Body of pancreas (tissue), 4 donors: ENCODE data around the gene SOCS7.

ENCODE experiments used
- CTCF ChIP-seq, 7 experiments: fragments of 450-650 bp in 4 of 7; fragments of 200-600 bp in 3 of 7; sonication (generic) in 3 of 7; IDR thresholded peaks; one replicate each; pipeline ENCODE4 v1.5.1; 2016 to 2019; ENCODE audit warnings: antibody characterized with exemption in 7 of 7
- POLR2A ChIP-seq, 3 donors: fragments of 450-650 bp; IDR thresholded peaks; one replicate each; pipeline ENCODE4 v1.6.1; 2016; ENCODE audit warnings: antibody characterized with exemption in 3 of 3, mild to moderate bottlenecking in 2 of 3

GRCh38 chr17:38353668-38354067, 2.0 kb downstream of the SOCS7 start:
- TF ChIP-seq CTCF (IDR thresholded peaks at IDR 0.05) = no peak
- TF ChIP-seq POLR2A (IDR thresholded peaks at IDR 0.05) = no peak
